Thyroid gland (tissue), 4 donors: Measurements from ENCODE around the gene DCTN5.

ENCODE experiments used
- POLR2A ChIP-seq, 2 donors: fragments of 450-650 bp; IDR thresholded peaks; one replicate each; pipeline ENCODE4 v1.6.1; 2017; ENCODE audit warnings: antibody characterized with exemption in 2 of 2, mild to moderate bottlenecking in 2 of 2, moderate library complexity in 1 of 2
- TF ChIP-seq, protein P1 (sequence below), 6 experiments: fragments of 200-600 bp in 3 of 6; fragments of 450-650 bp in 3 of 6; sonication (generic) in 3 of 6; IDR thresholded peaks; one replicate each; pipeline ENCODE4 v1.5.1; 2016 to 2019; ENCODE audit warnings: antibody characterized with exemption in 6 of 6, mild to moderate bottlenecking in 2 of 6, inconsistent platforms in 1 of 6, moderate library complexity in 1 of 6

DNA sequence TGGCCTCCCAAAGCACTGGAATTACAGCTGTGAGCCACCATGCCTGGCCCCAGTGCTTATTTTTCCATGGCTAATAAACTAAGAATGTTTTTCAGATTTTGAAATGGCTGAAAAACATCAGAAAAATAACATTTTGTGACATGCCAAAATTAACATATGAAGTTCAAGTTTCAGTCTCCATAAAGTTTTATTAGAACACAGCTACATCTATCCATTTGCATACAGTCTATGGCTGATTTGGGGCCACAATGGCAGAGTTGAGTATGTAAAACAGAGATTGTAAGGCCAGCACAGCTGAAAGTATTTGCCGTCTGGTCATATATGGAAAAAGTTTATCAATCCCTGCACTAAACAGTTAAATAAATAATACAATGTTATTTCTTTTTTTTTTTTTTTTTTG, 31.3 kb upstream of the DCTN5 start:
- TF ChIP-seq, protein P1, sequence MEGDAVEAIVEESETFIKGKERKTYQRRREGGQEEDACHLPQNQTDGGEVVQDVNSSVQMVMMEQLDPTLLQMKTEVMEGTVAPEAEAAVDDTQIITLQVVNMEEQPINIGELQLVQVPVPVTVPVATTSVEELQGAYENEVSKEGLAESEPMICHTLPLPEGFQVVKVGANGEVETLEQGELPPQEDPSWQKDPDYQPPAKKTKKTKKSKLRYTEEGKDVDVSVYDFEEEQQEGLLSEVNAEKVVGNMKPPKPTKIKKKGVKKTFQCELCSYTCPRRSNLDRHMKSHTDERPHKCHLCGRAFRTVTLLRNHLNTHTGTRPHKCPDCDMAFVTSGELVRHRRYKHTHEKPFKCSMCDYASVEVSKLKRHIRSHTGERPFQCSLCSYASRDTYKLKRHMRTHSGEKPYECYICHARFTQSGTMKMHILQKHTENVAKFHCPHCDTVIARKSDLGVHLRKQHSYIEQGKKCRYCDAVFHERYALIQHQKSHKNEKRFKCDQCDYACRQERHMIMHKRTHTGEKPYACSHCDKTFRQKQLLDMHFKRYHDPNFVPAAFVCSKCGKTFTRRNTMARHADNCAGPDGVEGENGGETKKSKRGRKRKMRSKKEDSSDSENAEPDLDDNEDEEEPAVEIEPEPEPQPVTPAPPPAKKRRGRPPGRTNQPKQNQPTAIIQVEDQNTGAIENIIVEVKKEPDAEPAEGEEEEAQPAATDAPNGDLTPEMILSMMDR (IDR thresholded peaks at IDR 0.05), result no peak
- no peak for TF ChIP-seq POLR2A (IDR thresholded peaks at IDR 0.05)
